ENCODE data around the gene EXOSC5. TPM values are rescaled to one million over a fixed set of nuclear protein-coding genes. Genes with fewer than 3 reads are reported as not detected.
A peak's percentile ranks its signal among the peaks of the same experiment; 100 is the strongest.

Gene EXOSC5
- total RNA-seq, result 14.1 and 16.1 TPM in 2 replicates
- total RNA-seq (2013), result 17.3 TPM
- polyA plus RNA-seq, result 19.6 and 41.4 TPM in 2 replicates
- polyA minus RNA-seq, result 18.6 and 24.5 TPM in 2 replicates

GRCh38 chr19:41397086-41398049, at the start of gene EXOSC5, which contains the start of gene BCKDHA:
Gene EXOSC5 (minus strand): TSS chr19:41397359. CDS start chr19:41397328, 31 bp downstream.
Gene BCKDHA (plus strand): TSS chr19:41397818. CDS start chr19:41397828, 10 bp downstream.
- Histone ChIP-seq H3K9me3 (ENCODE audit: control extremely low read depth in 1 of 3, control insufficient read depth in 2 of 3, insufficient read depth in 1 of 3, low read length in 2 of 3) (no peaks in the 10 kb centered on the region), H3K27ac (ENCODE audit: low read length in 2 of 2) (peak within 1 kb of the TSS; percentile 94 to 96), H3K4me2 (replicated peaks; ENCODE audit: low read depth, low read length, poor library complexity, severe bottlenecking) (peak within 1 kb of the TSS; percentile 88), H3K4me1 (ENCODE audit: control insufficient read depth in 2 of 2, insufficient read depth in 2 of 2, low read length in 2 of 2) (peaks cover 27 to 28% of the 10 kb centered on the region in 2 donors), H3K9ac (ENCODE audit: low read length) (peak within 1 kb of the TSS; percentile 86), H3K36me3 (replicated peaks in 1 of 2; ENCODE audit: control extremely low read depth in 1 of 2, control insufficient read depth in 1 of 2, extremely low read depth in 1 of 2, insufficient read depth in 2 of 2, low read length in 1 of 2) (peaks cover 0 to 16% of the 10 kb centered on the region in 2 experiments), H4K20me1 (ENCODE audit: control insufficient read depth, insufficient read depth, low read length, poor library complexity, severe bottlenecking) (peaks cover 10% of the 10 kb centered on the region), H3K79me2 (ENCODE audit: control insufficient read depth, insufficient read depth, low read length) (peaks cover 73% of the 10 kb centered on the region), H3K27me3 (replicated peaks in 1 of 4; ENCODE audit: control extremely low read depth in 1 of 4, control insufficient read depth in 3 of 4, insufficient read depth in 4 of 4, low read length in 3 of 4) (no peaks in the 10 kb centered on the region), H3K4me3 (ENCODE audit: control extremely low read depth in 1 of 5, extremely low read depth in 1 of 5, insufficient read depth in 1 of 5, low read depth in 2 of 5, low read length in 4 of 5) (peak within 1 kb of the TSS; percentile 84 to 100 (median 90)), H2AFZ (ENCODE audit: insufficient read depth, low read depth, low read length, poor library complexity, severe bottlenecking) (peak within 1 kb of the TSS; percentile 88)
- ChIA-PET POLR2A (interaction anchor here (0.6 to 0.8 kb wide), 2 partner anchors 18 to 34 kb away, joined by 3 read pairs; partner anchors contain the start of gene B9D2), CTCF (no interaction called here)
- Mint-ChIP-seq H3K27ac (peak within 1 kb of the TSS; percentile 99), H3K9me3 (ENCODE audit: insufficient read depth) (no peaks in the 10 kb centered on the region), H3K27me3 (no peaks in the 10 kb centered on the region), H3K4me1 (peaks cover 45% of the 10 kb centered on the region), H3K4me3 (peak within 1 kb of the TSS; percentile 96)
- ATAC-seq (ENCODE audit: low read depth) (peak; percentile 98), DNase-seq (peak; percentile 100)
- under 1% methylated on average over 49 of the region's 50 CpGs for WGBS (ENCODE audit: insufficient coverage)
- intact Hi-C loops (cut with micrococcal nuclease), result loop anchor here (1.0 to 5.0 kb wide), 6 partner anchors 33 to 680 kb away; partner anchors contain the start of genes B9D2, CCDC97, COQ8B and DMAC2
- TF ChIP-seq CTCF (IDR thresholded peaks at IDR 0.05), result no peak
- no peak for TF ChIP-seq EZH2 (IDR thresholded peaks at IDR 0.05; ENCODE audit: borderline replicate concordance, insufficient read depth, low read depth, low read length, poor library complexity, severe bottlenecking)
